HG02973 (cell line): ENCODE data around the gene FUS.

ENCODE experiments used
- ATAC-seq: cut with Tn5 transposase; IDR thresholded peaks from one replicate; pipeline ENCODE4 v1.9.1; 2021; ENCODE audit warnings: moderate library complexity; ENCODE audit not compliant: unreplicated experiment

The FUS gene

DNA sequence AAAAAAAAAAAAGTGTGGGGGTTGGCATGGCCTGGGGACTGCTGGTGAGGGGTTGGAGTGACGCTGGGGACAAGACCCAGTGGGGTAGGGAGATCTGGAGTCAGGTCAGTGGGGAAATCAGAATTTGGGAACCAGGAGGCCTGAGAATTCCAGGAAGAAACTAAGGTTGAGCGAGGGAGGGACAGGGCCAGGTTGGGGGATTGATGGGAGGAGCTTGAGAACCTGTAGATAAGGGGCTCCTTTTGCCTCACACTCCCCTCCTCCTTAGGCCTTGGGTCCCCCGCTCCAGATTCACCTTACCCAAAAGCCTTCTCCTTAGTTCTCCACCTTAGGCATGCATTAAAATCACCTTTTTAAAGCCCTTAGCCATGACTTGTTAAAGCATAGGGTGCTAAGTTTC, 45.3 kb downstream of the FUS start:
- ATAC-seq = no peak

DNA sequence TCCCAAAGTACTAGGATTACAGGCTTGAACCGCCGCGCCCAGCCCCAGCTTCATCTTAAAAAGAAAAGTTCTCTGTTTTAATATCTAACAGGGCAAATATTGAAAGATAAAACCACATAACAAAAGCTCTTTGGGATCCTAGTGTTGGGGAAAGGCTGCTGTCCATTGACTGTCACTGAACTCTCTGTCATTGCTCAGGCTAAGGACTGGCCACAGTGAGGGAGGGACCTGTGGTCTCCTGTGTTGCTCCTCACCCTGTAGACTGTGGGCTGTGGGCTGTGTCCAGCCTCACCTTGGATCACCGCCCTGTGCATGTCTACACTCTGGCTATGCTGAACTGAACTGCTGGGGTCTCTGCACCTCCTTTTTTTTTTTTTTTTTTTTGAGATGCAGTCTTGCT, 48.3 kb downstream of the FUS start:
- no peak for ATAC-seq

DNA sequence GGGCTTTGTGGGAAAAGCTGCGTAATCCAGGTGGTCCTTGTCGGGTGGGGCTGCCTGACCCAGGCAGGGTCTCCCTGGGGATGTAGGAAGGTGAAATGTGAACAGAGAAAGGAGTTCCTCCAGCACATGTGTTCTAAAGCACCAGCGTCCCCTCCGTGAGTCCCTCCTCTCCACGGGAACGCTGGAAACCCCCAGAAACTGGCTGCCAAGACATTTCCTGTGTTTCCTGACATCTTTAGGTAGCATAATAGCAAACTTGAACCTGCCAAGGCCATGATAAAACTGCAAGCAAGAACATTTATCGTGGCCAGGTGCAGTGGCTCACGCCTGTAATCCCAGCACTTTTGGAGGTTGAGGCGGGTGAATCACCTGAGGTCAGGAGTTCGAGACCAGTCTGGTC, 49.6 kb downstream of the FUS start:
- no peak for ATAC-seq

DNA sequence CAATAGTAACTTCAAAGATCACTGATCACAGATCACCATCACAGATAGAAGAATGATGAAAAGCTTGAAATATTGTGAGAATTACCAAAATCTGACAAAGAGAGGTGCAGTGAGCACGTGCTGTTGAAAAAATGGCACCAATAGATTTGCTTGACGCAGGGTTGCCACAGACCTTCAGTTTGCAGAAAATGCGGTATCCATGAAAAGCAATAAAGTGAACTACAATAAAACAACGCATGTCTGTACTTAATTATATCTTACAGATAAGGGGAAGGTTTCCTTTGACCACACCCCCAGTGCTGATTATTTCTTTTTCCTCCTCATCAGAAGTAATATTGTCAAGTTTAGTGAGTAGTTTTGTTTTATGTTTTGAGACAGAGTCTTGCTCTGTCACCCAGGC, 58.1 kb downstream of the FUS start:
- ATAC-seq = no peak
